Stimulated activated CD8-positive, alpha-beta memory T cell treated with anti-CD3 and anti-CD28 coated beads, Interleukin-4, amount 100 ng/mL, for 1 hour (primary cell): ENCODE results near the gene MAPKAP1.

Experiments
- DNase-seq, 2 donors: peaks; one replicate each; pipeline ENCODE4 v3.0.0-alpha.2; 2020; ENCODE audit warnings: low read depth in 2 of 2, low spot score in 1 of 2

Gene MAPKAP1

GRCh38 chr9:125679597-125680189 is 27.3 kb downstream of the MAPKAP1 start:
- DNase-seq: no peak

GRCh38 chr9:125674981-125675973 is 31.7 kb downstream of the MAPKAP1 start:
- no peak for DNase-seq

- DNase-seq: no peak
These were observed 34.1 kb downstream of the MAPKAP1 start for GRCh38 chr9:125672876-125673275.

DNA sequence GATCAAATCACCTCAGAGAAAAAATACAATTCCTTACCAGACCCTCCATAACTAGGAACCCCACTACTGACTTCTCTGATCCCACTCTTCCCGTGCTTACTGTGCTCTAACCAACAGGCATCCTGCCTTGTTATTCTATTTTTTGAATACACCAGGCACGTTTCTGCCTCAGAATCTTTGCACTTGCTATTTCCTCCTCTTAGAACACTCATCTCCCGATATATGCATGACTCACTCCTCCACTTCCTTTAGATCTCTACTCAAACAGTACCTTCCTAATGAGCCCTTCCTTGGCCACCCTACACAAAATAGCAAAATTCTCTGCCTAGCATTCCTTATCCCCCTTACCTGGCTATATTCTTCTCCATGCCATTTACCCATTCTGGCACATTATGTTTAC is 43.9 kb downstream of the MAPKAP1 start:
- DNase-seq: no peak

DNA sequence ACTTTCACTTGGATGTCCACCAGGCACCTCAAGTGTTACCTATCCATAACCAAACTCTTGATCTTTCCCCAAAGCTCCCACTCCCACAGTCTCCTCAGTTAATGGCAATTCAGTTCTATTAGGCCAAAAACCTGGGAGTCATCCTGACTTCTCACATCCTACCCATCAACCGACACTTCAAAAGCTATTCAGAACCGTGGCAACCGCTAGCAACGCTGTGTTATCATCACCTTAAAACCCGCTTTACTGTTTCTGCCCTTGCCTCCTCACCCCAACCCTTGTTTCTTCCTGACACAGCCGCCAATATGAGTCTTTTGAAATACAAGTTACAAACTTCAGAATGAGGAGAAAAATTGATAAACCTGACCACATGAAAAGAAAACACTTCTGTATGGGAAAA is 46.5 kb downstream of the MAPKAP1 start:
- DNase-seq: no peak

DNA sequence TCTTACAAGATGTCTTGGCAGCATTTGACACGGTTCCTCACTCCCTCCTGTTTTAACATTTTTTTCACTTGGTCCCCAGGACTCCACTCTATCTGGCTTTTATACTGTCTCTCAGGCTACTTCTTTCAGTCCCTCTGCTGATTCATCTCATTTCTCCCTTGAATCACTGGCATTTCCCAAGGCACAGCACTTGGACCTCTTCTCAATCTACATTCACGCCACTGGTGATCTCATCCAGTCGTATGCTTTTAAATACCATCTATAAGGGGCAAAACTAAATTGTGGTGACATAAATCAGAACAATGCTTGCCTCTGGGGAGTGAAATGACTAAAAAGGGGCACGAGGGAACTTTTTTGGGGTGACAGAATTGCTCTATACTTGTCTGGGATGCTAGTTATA is 47.1 kb downstream of the MAPKAP1 start:
- DNase-seq: no peak

GRCh38 chr9:125659201-125659840 is 47.7 kb downstream of the MAPKAP1 start:
- no peak for DNase-seq

DNA sequence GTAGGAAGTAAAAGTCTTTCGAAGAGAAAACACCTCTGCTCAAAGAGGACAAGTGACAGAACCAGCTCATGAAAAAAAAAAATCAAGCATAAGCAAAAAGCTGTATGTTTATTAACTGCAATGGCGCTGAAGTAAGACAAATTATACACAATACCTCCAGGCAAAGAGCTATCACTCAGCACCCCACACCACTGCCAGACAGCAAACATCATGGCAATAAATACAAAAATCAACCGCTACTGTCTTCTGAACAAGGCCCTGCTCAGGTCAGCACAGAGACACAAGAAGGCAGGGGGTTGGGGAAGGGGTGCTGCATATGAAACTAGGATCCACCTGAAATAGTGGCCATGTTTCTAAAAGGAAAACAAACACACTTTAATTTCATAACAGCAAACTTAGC is 50.4 kb downstream of the MAPKAP1 start:
- no peak for DNase-seq

DNA sequence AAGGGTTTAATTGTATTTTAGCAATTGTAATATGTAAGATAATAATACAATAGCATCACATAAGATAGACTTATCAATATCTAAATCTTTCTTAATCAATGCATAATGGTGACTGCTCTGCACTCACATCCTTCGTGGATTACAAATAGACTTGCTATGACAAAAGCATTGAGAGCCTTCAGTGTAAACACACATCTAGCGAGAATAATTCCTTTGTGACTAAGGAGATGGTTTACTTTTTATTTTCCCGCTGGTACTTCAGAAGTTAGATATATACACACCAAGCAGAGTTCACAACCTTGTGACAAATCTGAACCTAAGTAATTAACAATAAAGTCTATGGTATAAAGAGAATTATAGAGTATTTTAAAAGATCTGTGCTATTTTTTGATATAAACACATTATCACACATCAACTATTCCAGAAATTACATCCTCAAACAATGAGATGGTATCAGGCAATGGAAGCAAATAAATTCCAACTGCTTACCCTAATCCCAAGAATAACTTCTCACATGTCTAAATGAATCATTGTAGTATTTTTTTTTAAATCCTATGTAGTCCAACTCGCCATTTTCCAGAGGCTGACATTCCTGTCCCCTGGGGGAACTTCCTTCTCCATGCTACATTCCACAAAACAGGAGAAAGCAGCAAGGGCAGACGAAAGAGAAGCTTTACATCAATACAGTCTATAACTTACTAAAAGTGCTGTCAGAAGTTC is 51.2 kb downstream of the MAPKAP1 start:
- no peak for DNase-seq

DNA sequence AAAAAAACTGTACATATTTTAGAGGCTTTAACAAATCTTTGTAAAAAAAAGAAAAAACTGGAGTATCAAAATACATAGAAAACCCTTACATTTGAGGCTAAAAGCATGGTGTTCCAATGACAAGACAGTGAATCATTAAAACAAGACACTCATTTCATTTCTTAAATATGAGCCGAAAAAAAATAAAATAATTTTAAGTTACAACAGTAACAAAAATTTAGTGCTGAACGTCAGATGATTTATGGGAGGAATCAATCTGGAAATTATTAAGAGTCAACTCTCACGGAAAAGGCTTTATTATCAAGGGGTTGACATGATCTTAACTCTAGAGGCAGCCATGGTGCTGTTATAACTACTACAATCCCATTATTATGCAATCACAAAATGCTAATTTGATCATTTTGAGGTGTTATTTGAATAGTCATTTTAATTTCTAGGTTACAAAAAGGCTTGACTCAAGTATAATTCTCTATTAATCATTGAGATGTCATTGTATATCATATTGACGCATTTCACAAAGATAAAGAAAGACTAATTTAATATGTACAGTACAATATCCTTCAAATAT is 51.9 kb downstream of the MAPKAP1 start:
- no peak for DNase-seq

DNA sequence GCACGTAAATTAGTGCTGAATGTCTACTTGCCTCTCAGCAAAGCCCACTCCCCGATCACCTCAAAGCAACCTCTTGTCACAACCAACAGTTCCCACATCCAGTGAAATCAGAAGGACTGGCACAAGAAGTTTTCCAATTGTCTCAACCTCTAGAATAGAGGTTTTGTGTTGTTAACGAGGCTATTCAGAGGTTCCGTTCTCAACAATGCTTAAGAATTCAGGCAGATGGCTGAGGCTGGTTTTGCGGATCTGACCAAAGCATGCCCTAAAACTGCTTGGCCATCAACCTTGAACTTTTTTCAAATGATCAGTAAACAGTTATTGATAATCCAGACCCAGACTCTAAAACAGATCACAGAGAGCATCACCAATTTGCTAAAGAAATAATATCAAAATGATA is 52.9 kb downstream of the MAPKAP1 start:
- DNase-seq: no peak

- no peak for DNase-seq
These were observed 53.7 kb downstream of the MAPKAP1 start for GRCh38 chr9:125653325-125653724.

DNA sequence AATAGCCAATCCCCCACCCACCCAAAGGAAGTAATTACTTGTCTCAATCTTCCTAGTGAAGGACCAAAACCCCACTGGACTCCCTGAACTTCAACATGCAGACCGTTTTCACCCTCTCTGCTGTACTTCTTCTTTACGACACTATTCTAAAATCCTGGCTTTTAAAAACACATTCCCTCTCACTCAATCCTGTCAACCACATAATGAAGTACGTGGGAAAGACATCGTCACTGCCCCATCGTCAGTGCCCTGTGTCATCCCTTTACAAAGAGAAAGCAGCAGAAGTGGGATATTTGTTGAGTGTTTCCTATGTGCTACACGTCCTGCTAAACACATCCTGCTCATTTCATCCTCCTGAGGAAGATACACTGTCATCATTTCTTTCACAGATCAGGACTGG is 54.2 kb downstream of the MAPKAP1 start:
- no peak for DNase-seq

DNA sequence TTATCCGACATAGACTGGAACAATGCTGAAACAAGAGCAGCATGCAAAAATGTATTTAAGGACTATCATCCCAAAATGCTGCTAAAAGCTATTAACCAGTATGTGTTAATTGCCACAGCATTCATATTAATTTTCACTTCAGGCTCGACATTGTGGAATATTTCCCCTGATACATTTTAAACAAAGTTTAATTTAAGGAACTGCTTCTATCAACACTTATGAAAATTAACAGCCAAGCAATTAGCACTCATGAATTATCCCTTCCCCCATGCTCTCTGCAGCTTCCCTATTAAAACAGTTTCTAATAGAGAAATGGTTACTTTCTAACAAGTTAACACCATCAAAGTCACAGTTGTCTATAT is 54.8 kb downstream of the MAPKAP1 start:
- no peak for DNase-seq

- DNase-seq: no peak
These were observed 55.3 kb downstream of the MAPKAP1 start for GRCh38 chr9:125651576-125652232.

DNA sequence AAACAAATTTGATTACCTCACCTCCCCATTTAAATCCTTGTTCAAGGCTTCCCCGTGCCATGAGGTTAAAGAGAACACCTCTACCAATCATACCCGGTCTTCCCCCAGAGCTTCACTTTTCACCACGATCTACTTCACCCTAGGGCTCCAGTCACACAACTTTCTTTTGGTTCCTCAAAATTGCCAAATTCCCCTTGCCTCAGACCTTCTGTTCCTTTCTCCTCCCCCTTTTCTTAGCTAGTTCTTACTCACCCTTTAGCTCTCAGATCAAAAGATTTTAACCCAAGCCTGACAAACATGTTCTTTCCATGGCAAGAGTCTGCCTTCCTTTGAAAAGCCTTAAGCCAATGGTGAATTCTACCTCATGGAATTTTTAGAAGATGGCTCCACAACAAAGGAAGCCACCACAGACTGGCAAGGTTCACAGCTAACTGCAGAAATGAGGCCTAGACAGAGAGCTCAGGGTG is 56.7 kb downstream of the MAPKAP1 start:
- DNase-seq: no peak

DNA sequence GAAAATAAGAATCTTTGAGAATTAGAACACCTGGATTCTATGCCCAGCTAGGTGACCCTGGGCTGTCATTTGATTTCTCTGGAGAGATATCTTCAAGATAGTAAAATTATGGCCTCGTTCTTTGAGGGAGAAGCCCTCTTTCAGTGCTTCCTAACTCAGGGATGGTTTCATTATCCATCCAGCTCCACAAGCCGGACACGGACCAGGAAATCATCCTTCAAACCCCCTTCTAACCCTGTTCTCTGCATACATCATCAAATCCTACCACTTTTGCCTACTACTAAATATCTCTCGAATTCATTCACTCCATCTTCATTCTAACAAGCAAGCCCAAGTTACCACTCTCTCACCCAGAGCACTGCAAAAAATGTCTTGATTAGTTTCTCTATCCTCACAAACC is 57.2 kb downstream of the MAPKAP1 start:
- DNase-seq: no peak

DNA sequence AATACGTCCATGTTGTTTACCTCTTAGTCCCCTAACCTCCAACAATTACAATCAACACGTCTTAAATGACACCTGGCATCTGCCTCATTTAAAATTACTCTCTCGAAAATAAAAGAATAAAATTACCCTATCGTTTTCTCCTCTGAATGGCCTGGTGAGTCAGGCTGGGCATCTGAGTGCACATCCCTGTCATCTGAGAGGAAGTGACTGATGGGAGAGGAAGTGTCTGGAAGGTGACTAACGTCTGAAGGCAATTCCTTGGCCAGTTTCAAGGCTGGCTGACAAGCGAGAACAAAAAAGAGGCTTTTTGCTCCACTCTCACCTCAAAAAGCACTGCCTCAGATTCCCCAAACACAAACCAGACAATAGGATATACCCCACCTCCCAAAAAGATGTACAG is 57.7 kb downstream of the MAPKAP1 start:
- DNase-seq: no peak

DNA sequence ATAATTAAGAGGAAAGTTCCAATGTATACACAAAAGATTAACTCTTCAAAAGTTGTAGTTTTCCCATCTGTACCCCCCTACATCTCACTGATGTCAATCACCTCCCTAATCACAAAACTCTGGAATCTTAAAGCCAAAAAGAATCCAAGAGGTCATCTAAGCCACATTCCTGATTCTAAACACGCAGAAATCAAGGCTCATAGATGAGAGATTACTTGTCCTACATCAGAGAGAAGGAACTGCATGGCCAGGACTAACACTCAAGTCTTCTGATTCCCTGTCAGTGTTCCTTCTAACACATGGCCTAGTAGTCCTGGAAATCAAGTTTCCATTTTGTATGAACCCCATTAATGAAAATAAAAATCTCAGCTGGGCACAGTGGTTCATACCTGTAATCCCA is 58.7 kb downstream of the MAPKAP1 start:
- no peak for DNase-seq

GRCh38 chr9:125646621-125647100 is 60.3 kb downstream of the MAPKAP1 start:
- DNase-seq: no peak
